Osteocyte (in vitro differentiated cells): ENCODE measurements around the gene CCDC170. TPM values are rescaled to one million over a fixed set of nuclear protein-coding genes. Genes with fewer than 3 reads are reported as not detected.

Source experiments
- DNase-seq: peaks from one replicate; pipeline ENCODE4 v3.0.0; 2021; ENCODE audit warnings: mixed read lengths; ENCODE audit not compliant: unreplicated experiment; ENCODE audit errors: extremely low spot score
- H3K27ac Mint-ChIP-seq: one replicate; pipeline ENCODE4 v1.8.0; 2021; ENCODE audit warnings: mild to moderate bottlenecking, mixed read lengths; ENCODE audit not compliant: unreplicated experiment
- H3K27me3 Mint-ChIP-seq: one replicate; pipeline ENCODE4 v1.8.0; 2021; ENCODE audit warnings: mixed read lengths; ENCODE audit not compliant: unreplicated experiment
- H3K36me3 Mint-ChIP-seq: one replicate; pipeline ENCODE4 v1.8.0; 2021; ENCODE audit warnings: mixed read lengths; ENCODE audit not compliant: unreplicated experiment
- H3K4me1 Mint-ChIP-seq: one replicate; pipeline ENCODE4 v1.8.0; 2021; ENCODE audit warnings: mixed read lengths; ENCODE audit not compliant: unreplicated experiment
- H3K4me3 Mint-ChIP-seq: one replicate; pipeline ENCODE4 v1.8.0; 2021; ENCODE audit warnings: mild to moderate bottlenecking, moderate library complexity, mixed read lengths; ENCODE audit not compliant: unreplicated experiment
- H3K9me3 Mint-ChIP-seq: one replicate; pipeline ENCODE4 v1.8.0; 2021; ENCODE audit warnings: mixed read lengths; ENCODE audit not compliant: unreplicated experiment
- total RNA-seq: library from RNA; stranded (reverse); gene quantifications from 2 replicates; pipeline ENCODE4 v1.2.1, GENCODE V29; 2021
- TF ChIP-seq, protein P1 (sequence below): fragments of 200-600 bp; sonication (generic); IDR thresholded peaks from 2 replicates; pipeline ENCODE4 v1.5.0; 2021; ENCODE audit warnings: antibody characterized with exemption, mild to moderate bottlenecking, moderate library complexity

The CCDC170 gene
- total RNA-seq, 1 donor from 2014 or later, result 0.78 TPM

GRCh38 chr6:151482290-151482689 lies 11.5 kb upstream of the CCDC170 start:
- DNase-seq, result no peak
- Mint-ChIP-seq H3K4me3 (peak overlapping the region; percentile 63), H3K27me3 (no peaks in the 10 kb centered on the region), H3K9me3 (no peaks in the 10 kb centered on the region), H3K27ac (peak overlapping the region; percentile 88), H3K4me1 (peaks cover 15% of the 10 kb centered on the region), H3K36me3 (no peaks in the 10 kb centered on the region)
- TF ChIP-seq, protein P1, sequence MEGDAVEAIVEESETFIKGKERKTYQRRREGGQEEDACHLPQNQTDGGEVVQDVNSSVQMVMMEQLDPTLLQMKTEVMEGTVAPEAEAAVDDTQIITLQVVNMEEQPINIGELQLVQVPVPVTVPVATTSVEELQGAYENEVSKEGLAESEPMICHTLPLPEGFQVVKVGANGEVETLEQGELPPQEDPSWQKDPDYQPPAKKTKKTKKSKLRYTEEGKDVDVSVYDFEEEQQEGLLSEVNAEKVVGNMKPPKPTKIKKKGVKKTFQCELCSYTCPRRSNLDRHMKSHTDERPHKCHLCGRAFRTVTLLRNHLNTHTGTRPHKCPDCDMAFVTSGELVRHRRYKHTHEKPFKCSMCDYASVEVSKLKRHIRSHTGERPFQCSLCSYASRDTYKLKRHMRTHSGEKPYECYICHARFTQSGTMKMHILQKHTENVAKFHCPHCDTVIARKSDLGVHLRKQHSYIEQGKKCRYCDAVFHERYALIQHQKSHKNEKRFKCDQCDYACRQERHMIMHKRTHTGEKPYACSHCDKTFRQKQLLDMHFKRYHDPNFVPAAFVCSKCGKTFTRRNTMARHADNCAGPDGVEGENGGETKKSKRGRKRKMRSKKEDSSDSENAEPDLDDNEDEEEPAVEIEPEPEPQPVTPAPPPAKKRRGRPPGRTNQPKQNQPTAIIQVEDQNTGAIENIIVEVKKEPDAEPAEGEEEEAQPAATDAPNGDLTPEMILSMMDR, result no peak

- Mint-ChIP-seq H3K36me3 (no peaks in the 10 kb centered on the region), H3K4me1 (peaks cover 15% of the 10 kb centered on the region), H3K9me3 (no peaks in the 10 kb centered on the region), H3K4me3 (no peak overlapping the region), H3K27ac (no peak overlapping the region), H3K27me3 (peaks cover 6% of the 10 kb centered on the region)
- TF ChIP-seq, protein P1, result no peak
- no peak for DNase-seq
Observed at GRCh38 chr6:151483994-151484393, 9.8 kb upstream of the CCDC170 start.

GRCh38 chr6:151488226-151488625 lies 5.6 kb upstream of the CCDC170 start:
- DNase-seq, result no peak
- H3K9me3 Mint-ChIP-seq, result no peaks in the 10 kb centered on the region
- TF ChIP-seq, protein P1, result no peak
- H3K36me3 Mint-ChIP-seq, result no peaks in the 10 kb centered on the region
- H3K27ac Mint-ChIP-seq, result no peak overlapping the region
- H3K4me3 Mint-ChIP-seq, result no peak overlapping the region
- H3K27me3 Mint-ChIP-seq, result peaks cover 6% of the 10 kb centered on the region
- peaks cover 5% of the 10 kb centered on the region for H3K4me1 Mint-ChIP-seq

DNA sequence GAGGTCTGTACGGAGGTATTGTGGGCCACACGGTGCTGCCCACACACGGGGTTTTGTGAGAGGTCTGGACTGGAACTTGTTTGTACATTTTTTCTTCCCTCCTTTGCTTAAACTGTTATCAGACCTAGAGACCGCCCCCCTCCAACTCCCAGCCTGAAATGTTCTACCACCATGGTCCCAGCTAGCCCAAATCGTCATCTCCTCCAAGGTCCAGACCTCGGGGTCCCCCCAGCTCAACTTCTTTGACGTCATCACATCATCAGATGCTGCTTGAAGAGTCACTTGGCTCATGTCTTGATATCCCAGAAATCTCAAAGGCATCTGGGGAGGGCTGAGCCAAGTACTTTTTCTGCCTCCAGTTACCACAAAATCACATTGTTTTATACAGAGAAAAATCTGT lies 2.8 kb upstream of the CCDC170 start:
- peaks cover 20% of the 10 kb centered on the region for H3K4me1 Mint-ChIP-seq
- no peaks in the 10 kb centered on the region for H3K9me3 Mint-ChIP-seq
- H3K27me3 Mint-ChIP-seq, result peaks cover 6% of the 10 kb centered on the region
- TF ChIP-seq, protein P1, result no peak
- DNase-seq, result no peak
- no peak overlapping the region for H3K4me3 Mint-ChIP-seq
- no peaks in the 10 kb centered on the region for H3K36me3 Mint-ChIP-seq
- no peak overlapping the region for H3K27ac Mint-ChIP-seq

- DNase-seq, result no peak
- H3K27me3 Mint-ChIP-seq, result peaks cover 4% of the 10 kb centered on the region
- H3K4me1 Mint-ChIP-seq, result peaks cover 20% of the 10 kb centered on the region
- TF ChIP-seq, protein P1, result no peak
- H3K36me3 Mint-ChIP-seq, result no peaks in the 10 kb centered on the region
- no peaks in the 10 kb centered on the region for H3K9me3 Mint-ChIP-seq
- peak overlapping the region; percentile 67 for H3K4me3 Mint-ChIP-seq
- H3K27ac Mint-ChIP-seq, result peak overlapping the region; percentile 20
Observed at GRCh38 chr6:151493161-151493803, 535 bp upstream of the CCDC170 start.
